Erythroblast (primary cell): Measurements from ENCODE around the gene SAP30BP.

Source experiments
- DNase-seq, 2 experiments: peaks; one replicate each; lab custom pipeline; 2025; lab: John Stamatoyannopoulos, UW
- GATA1 ChIP-seq: IDR thresholded peaks from 2 replicates; pipeline ENCODE4 v1.6.1; 2011; ENCODE audit warnings: low read depth, mild to moderate bottlenecking, control low read depth, low read length, moderate library complexity
- POLR2A ChIP-seq: IDR thresholded peaks from 2 replicates; pipeline ENCODE4 v1.6.1; 2011; ENCODE audit warnings: mild to moderate bottlenecking, low read length

Gene SAP30BP

DNA sequence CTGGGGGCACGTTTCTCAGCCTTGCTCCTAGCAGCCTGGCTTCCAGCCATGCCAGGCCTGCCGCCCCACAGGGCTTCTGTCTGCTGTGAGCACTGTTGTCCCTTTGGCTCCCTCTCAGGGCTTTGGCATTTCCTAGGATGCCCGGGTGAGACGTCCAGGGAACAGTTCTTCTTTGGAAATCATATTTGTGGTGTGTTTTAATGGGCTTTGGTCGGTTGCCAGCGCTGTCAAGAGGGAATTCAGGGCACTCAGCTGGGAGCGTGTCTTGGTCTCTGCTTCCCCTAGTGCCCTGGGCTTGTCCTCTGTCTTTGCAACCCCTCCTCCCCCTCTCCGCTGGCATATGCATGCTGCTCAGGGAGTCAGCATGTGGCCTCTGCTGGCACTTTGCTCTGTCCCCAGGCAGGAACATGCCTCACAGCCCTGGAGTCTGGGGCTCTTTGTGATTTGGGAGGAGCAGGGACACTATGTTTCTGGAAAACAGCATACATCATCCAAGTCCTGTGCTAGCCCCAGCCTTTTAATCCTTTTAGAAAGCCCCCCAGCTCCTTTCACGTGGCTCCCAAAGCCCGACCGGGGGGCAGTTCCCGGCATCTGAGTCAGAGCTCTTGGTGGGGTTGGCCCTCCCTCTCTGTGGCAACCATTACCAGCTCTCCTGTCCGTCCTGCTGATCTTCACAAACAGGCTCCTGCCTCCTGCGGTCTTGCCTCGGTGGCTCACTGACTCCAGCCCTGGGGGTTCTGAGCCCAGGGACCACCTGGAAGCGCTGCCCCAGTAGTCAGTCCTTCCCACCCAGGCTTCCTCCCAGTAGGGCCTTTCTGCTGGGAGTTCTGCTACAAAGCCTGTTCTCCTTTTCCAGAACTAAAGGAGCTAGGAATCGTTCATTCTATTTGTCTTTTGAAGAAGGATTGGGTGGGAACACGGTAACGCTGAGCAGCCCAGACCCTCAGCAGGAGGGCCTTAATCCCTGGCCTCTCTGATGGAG, 26.7 kb downstream of the SAP30BP start:
- DNase-seq: no peak
- TF ChIP-seq GATA1: no peak
- no peak for TF ChIP-seq POLR2A

DNA sequence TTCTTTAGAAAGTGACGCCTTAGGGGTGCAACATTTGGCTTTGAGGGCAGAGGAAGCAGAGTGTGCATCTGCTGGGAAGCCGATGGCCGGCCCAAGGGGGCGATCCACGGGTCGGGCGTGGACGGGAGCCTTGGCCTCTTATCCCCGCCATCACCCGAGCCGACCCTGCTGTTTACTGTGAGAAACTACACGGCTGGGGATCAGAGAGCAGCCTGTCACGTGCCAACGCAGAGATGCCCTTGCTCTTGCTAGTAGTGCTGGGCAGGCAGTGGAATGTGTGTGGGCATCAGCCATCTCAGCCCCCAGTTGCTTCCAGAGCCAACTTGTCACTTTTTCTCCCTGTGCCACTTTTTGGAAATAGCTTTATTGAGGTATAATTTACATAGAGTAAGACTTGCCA, 27.4 kb downstream of the SAP30BP start:
- DNase-seq: no peak
- no peak for TF ChIP-seq GATA1
- TF ChIP-seq POLR2A: no peak

DNA sequence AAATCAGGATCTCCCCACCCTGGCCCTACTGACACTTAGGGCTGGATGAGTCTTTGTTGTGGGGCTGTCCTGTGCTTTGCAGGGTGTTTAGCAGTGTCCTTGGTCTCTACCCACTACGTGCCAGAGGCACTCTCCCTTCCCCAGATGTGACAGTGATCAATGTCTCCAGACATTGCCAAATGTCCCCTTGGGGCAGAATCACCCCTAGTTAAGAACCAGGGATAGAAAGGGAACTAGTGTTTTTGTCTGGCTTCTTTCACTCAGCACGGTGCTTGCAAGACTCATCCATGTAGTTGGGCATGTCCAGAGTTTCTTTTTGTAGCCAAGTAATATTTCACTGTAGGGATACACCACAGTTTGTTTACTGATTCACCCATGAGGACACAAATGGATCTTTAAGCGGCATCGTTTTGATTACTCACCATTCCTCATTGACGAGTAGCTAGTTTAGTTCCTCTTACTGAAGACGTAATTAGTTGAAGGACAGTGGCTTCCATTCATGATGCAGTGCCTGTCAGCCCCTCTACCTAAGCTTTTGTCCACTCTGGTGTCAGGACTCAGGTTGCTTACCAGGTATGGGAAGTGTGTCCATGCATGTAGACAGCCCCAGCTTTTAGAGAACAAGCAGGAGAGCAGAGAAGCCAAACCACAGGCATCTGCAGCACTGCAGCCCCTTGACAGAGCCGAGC, 28.1 kb downstream of the SAP30BP start:
- no peak for DNase-seq
- no peak for TF ChIP-seq GATA1
- TF ChIP-seq POLR2A: no peak

DNA sequence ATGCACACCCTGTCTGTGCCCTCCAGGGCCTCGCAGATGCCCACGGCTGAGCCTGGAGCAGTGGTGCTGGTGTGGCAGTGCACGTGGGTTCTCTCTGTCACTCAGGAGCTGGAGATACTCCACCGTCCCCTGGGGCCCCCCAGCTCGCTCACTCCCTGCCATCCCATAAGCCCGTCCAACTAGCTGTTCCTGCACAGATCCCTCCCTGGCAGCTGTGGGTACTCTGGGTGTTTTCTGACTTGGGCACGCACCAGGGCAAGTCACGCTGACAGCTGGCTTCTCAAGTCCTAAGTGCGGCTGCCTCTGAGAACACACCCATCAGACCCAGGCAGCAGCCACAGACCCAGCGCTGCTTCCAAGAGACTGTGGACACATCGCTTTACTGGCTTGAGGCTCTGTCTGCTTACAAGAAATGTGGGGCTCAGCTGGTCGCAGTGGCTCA, 28.7 kb downstream of the SAP30BP start:
- no peak for TF ChIP-seq POLR2A
- TF ChIP-seq GATA1: no peak
- no peak for DNase-seq

DNA sequence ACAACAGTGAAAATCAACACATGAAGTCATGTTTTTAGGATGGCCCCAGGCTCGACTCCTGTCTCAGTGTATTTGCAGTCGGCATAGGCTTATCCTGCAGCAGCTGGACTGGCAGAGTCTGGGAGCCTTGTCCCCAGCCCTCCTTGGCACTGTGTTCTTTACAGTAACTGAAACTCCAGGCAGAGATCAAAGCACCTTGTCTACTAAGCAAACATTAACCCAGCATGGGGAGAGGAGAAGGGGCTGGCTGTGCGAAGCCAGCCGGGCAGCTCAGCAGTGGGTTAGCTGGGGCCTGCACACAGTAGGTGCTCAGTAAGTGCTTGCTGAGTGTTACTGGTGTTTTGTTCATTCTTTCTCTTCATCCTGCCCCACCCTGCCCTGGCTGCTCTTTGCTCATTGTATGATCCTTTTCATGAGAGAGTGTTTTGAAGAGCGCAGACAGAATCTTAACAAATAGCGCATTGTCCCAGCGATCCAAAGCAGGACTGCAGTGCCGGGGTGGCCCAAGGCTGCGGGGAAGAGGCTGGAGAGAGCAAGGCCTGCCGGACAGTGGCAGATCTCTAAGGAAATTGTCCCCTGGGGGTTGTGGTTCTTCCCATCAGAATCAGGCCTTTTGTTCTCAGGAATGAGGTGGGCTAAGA, 30.6 kb downstream of the SAP30BP start:
- no peak for DNase-seq
- no peak for TF ChIP-seq GATA1
- TF ChIP-seq POLR2A: no peak

DNA sequence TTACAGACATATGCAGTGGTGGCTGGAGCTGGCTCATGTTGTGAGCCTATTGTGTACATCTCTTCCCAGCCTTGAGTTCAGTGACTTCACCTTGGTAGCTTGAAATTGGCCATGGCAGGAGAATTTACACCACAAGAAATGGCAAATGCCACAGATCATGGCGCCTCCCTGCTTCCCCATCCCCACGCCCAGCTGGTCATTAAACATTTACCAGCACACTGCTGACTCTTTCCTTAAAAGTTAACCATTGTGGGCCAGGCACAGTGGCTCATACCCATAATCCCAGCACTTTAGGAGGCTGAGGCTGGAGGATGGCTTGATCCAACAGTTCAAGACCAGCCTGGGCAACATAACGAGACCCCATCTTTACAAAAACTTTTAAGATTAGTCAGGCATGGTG, 31.5 kb downstream of the SAP30BP start:
- DNase-seq: no peak
- TF ChIP-seq POLR2A (no peak), GATA1 (no peak)

DNA sequence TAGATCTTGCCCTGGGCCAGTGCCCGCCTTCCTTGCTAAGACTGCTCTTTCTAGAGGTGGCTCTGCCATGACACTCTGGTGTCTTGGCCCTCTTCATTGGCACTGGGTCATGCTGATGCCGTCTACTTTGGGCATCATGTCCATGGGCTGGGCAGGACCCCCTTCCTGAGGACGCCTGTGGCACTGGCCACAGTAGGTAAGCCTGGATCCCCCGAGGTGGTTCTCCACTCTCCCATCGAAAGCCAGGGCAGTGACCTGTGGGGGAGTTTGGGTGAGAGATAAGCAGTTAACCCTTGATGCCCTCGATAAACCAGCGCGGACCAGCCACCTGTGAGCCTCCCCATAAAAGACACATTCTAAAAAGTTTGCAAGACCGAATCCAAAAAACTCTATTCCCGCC, 34.1 kb downstream of the SAP30BP start:
- TF ChIP-seq GATA1 (no peak), POLR2A (no peak)
- no peak for DNase-seq

DNA sequence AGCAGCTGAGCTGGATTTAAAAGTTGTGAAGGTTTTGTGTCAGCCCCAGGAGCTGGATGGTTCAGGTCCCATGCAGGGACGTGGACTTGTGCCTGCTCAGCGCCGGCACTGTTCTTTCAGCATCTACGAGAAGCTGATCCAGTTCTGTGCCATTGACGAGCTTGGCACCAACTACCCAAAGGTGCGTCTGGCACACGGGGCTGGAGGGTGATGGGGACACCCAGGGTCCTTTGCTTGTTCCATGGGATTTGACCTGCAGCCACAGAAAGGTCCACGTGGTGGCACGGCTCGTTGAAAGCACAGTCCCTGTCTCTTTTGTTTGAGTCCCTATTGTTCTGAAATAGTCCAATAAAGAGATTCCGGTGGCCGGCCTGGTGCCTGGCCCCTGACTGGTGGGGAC, 36.1 kb downstream of the SAP30BP start:
- DNase-seq: no peak
- TF ChIP-seq GATA1 (no peak), POLR2A (no peak)

DNA sequence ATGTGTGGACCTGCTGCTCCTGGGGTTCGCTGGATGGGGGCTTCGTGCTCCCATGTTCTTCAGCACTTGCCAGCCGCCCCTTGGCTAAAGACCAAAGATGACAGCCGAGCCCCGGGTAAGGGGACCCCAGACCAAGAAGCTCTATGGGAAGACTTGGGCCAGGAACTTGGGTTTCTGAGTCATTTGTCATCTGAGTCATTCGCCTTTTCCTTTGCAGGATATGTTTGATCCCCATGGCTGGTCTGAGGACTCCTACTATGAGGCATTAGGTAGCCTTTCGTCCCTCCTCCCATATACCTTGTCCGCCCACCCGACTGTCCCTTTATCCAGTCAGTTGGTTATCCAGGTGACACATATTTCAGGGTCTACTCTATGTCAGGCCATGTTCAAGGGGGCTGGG, 36.5 kb downstream of the SAP30BP start:
- no peak for DNase-seq
- no peak for TF ChIP-seq GATA1
- no peak for TF ChIP-seq POLR2A

DNA sequence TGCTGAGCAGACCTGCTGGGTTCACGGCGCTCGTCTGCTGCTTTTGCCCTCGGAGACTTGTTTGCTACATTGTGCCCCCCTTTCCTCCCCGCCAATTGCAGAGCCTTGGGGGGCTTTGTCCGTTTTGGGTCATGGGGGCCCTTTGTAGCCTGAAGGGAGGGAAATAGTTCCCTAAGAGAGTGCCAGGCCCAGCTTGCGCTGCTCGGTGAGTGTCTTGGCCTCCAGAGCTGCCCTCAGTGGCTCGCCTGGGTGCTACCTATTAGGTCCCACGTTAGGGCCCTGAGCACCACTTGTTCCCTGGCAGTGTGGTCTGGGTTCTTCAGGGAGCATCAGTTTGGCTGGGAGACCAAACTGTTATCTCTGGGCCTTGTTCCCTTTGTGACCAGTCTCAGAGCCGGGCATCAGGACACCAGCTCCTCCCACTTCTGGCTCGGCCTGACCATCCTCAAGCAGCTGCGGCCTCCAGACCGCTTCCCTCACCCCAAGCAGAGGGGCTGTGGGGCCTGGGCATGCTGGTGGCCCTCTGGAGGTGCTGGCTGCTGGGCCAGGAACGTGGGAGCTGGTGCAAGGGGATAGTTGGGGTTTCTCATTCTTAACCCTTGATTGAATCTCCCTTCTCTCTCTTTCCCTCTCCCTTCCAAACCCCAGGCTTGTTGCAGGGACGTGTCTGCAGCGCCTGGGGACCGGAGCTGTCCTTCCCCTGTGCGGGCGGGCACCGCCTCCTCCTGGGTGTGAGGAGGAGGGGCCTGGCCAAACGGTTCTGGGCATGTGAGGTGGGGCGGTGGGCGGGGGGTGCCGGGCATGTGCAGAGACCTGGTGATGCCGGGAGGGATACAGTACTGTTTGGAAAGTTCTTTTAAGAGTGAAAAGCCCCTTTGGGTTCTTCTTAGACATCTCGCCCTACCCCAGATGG, 38.1 kb downstream of the SAP30BP start:
- no peak for DNase-seq
- no peak for TF ChIP-seq POLR2A

DNA sequence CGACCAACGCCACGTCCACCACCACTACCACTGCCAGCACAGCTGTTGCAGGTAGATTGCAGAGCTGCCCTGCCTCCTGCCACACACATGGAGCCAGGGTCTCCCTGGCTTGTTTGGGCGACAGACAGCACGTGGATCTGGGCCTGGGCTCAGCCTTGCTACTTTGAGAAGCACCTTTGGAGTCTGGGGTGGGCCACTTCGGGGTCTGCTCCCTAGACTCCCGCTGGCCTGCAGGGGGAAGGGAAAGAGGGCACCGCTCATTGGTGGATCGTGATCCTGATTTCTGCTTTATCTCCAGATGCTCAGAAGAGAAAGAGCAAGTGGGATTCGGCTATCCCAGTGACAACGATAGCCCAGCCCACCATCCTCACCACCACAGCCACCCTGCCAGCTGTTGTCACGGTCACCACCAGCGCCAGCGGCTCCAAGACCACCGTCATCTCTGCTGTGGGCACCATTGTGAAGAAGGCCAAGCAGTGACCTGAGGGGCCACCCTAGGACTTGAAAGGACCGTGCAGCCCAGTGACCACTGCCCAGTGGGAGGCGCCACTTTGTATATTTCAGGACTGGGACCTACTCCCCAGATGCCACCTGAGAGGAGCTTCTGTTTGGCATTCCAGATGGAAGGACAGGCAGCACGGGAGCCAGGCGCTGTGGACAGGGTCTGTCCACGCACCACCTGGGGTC, 39.0 kb downstream of the SAP30BP start:
- TF ChIP-seq GATA1 (no peak), POLR2A (no peak)
- DNase-seq: no peak

DNA sequence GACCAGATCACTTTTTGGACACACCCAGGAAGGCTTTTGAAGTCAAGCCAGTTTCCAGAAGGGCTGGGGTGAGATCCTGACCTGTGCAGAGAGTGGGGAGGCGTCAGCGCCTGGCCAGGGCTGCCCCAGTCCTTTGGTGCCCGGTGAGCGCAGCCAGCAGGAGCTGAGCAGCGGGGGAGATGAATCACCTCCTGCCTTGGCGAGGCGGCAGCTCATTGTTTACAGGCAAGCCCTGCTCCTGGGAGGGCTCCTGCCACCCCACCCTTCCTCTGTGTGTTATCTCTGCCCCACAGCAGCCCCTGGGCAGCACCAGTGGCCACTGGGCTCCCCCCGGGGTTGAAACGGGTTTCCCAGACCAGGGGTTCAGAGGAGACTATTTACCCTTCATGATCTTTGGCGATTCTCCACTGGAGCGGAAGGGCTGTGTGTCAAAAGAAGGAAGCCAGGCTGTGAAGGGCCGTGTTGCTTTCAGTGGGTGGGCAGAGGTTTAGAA, 40.0 kb downstream of the SAP30BP start:
- TF ChIP-seq GATA1: peak; percentile 56
- peak; percentile 50 for TF ChIP-seq POLR2A
- DNase-seq: peak; percentile 84 to 90

DNA sequence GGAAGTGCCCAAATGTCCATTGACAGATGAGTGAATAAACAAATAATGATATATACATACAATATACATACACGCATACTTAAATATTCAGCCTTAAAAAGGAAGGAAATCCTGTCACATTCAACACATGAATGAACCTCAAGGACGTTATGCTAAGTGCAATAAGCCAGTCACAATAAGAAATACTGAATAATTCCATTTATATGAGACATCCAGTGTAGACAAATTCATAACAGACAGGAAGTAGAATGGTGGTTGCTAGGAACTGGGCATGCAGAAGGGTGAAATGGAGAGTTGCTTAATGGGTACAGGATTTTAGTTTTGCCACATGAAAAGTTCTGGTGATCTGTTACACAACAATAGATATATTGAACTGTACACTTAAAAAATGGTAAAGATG, 45.3 kb downstream of the SAP30BP start:
- DNase-seq: no peak

More for the DNA sequence above, 45.3 kb downstream of the SAP30BP start:
- TF ChIP-seq GATA1 (no peak), POLR2A (no peak)
